Lower leg skin (tissue), 4 donors: ENCODE measurements around the gene SUPT5H. TPM values are rescaled to one million over a fixed set of nuclear protein-coding genes. Genes with fewer than 3 reads are reported as not detected.

Experiments
- DNase-seq, 2 donors: peaks; one replicate each; pipeline ENCODE4 v3.0.0-alpha.2; 2019; ENCODE audit warnings: low spot score in 2 of 2
- H3K4me3 ChIP-seq: fragments of 200-600 bp; sonication (generic); 2 replicates; pipeline ENCODE4 v1.5.1; 2017; ENCODE audit warnings: mild to moderate bottlenecking, low read depth; ENCODE audit not compliant: poor library complexity, severe bottlenecking
- CTCF ChIP-seq, 3 donors: fragments of 450-650 bp; IDR thresholded peaks; one replicate each; pipeline ENCODE4 v1.5.1; 2016; ENCODE audit warnings: antibody characterized with exemption in 3 of 3, mild to moderate bottlenecking in 3 of 3, moderate library complexity in 2 of 3
- POLR2A ChIP-seq, 2 donors: fragments of 450-650 bp; IDR thresholded peaks; one replicate each; pipeline ENCODE4 v1.6.1; 2016 to 2017; ENCODE audit warnings: antibody characterized with exemption in 2 of 2, mild to moderate bottlenecking in 1 of 2, moderate library complexity in 1 of 2
- WGBS, 2 donors: methylation state at CpG; one replicate each; pipeline ENCODE4 v1.1.5; 2018; 5-methylcytosine and 5-hydroxymethylcytosine counted together
- intact Hi-C: fragments of 100-400 bp; cut with DNase I; formaldehyde crosslinking; loops from one replicate; pipeline ENCODE4 v1.15.0; 2023; ENCODE audit warnings: low total_unique reads
- total RNA-seq, 4 donors: library from RNA; depleted of rRNA; stranded (reverse); fragments of >200 nt; gene quantifications; one replicate each; pipeline ENCODE4 v1.1.0, GENCODE V29; 2016

Gene SUPT5H
- total RNA-seq, 4 donors from 2014 or later: 70.0 to 102 (median 77.3) TPM

- peak overlapping the region; percentile 35 for H3K4me3 ChIP-seq
- no peak for TF ChIP-seq POLR2A (IDR thresholded peaks at IDR 0.05)
- TF ChIP-seq CTCF (IDR thresholded peaks at IDR 0.05): no peak
- intact Hi-C loops: no loop called here
- 3 to 13% methylated on average over 14 to 30 of the region's 96 CpGs for whole genome bisulfite sequencing, 2 donors
- DNase-seq: no peak
Observed at GRCh38 chr19:39506944-39507714, 61.7 kb downstream of the SUPT5H start.

GRCh38 chr19:39507715-39508364, 62.5 kb downstream of the SUPT5H start:
- no peak overlapping the region for H3K4me3 ChIP-seq
- TF ChIP-seq POLR2A (IDR thresholded peaks at IDR 0.05): no peak
- no peak for TF ChIP-seq CTCF (IDR thresholded peaks at IDR 0.05)
- intact Hi-C loops: no loop called here
- WGBS, 2 donors: 27 to 33% methylated on average over 24 of the region's 24 CpGs
- no peak for DNase-seq

- intact Hi-C loops: no loop called here
Observed at GRCh38 chr19:39508629-39509028, 63.2 kb downstream of the SUPT5H start.

DNA sequence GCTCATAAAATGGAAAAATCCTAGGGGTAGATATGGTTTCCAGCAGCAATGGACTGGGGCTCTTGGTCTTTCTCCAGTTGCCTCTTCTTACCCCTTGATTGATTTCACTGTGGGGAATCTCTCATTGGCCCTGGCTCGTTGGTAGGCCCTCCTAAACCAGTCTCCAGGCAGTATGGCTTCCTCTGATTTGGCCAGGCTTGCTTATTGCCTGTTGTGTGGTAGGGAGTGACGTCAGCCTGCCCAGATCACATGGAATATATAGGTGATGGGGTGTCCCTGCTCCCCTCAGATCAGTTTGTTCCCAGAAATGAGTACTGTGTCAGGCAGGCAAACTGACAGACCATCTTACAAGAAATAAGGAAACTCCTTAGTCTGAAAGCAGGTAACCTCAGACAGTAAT, 63.9 kb downstream of the SUPT5H start:
- no peak for TF ChIP-seq CTCF (IDR thresholded peaks at IDR 0.05)
- TF ChIP-seq POLR2A (IDR thresholded peaks at IDR 0.05): no peak
- H3K4me3 ChIP-seq: no peak overlapping the region
- WGBS, 2 donors: 48 to 78% methylated on average over 2 of the region's 2 CpGs
- intact Hi-C loops: no loop called here
- DNase-seq: no peak

More at GRCh38 chr19:39508629-39509028, 63.2 kb downstream of the SUPT5H start:
- H3K4me3 ChIP-seq: no peak overlapping the region
- no peak for TF ChIP-seq POLR2A (IDR thresholded peaks at IDR 0.05)
- DNase-seq: no peak
- WGBS, 2 donors: 84 to 87% methylated on average over 9 of the region's 9 CpGs

- H3K4me3 ChIP-seq: no peak overlapping the region
- WGBS, 2 donors: 43 to 51% methylated on average over 2 of the region's 2 CpGs
Observed at GRCh38 chr19:39512988-39513387, 67.6 kb downstream of the SUPT5H start.

DNA sequence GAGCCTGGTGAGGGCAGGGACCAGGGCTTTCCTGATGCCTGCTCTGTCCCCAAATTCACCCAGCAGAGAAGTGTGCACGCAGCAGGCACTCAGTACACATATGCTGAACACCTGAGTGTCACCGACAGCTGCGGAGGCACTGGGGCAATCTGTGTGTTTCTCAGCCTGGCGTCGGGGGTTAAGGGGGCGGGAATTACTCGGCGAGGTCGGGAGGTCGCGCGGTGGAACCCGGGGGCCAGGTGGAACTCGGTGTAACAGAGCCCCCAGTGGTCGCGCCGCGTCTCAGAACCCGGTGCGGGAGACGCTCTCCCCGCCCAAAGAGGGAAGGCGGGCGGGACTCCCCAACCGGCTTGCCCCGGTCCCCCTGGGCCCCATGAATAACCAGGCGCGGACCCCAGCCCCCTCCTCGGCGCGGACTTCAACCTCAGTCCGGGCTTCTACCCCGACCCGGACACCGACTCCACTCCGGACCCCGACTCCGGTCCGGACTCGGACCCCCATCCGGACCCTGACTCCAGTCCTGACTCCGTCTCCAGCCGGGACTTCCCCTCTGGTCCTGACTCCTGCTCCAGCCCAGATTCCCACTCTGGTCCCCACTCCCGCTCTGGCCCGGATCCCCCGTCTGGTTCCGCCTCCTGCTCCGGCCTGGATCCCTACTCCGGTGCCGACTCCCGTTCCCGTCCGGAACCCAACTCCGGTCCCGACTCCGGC, 69.6 kb downstream of the SUPT5H start, which contains the start of gene SELENOV:
TSS of gene SELENOV (plus strand) at position 300 of the 711 bp plus-strand sequence. CDS start at position 374, 74 bp downstream.
- H3K4me3 ChIP-seq: no peak within 1 kb of the TSS
- WGBS, 2 donors: 0% methylated on average over 31 to 49 of the region's 56 CpGs
- no peak for TF ChIP-seq POLR2A (IDR thresholded peaks at IDR 0.05)
- no peak for TF ChIP-seq CTCF (IDR thresholded peaks at IDR 0.05)
- intact Hi-C loops: no loop called here
- no peak for DNase-seq

More at GRCh38 chr19:39512988-39513387, 67.6 kb downstream of the SUPT5H start:
- intact Hi-C loops: no loop called here
- TF ChIP-seq POLR2A (IDR thresholded peaks at IDR 0.05): no peak
- no peak for DNase-seq
